DOHH2 (cell line): ENCODE results near the gene HSPBP1.

Source experiments
- H3F3A ChIP-seq: fragments of 200-600 bp; sonication (generic), shearing (Covaris generic); 2 replicates; pipeline ENCODE4 v1.6.0; 2016; ENCODE audit warnings: antibody characterized with exemption, mild to moderate bottlenecking; ENCODE audit not compliant: control insufficient read depth, insufficient read depth
- H3K27ac ChIP-seq: fragments of 200-600 bp; sonication (generic); 2 replicates; pipeline ENCODE4 v1.5.1; 2014; ENCODE audit warnings: low read depth, mild to moderate bottlenecking, low read length, moderate library complexity
- H3K27me3 ChIP-seq: fragments of 200-600 bp; sonication (generic); 2 replicates; pipeline ENCODE4 v1.6.1; 2014; ENCODE audit warnings: mild to moderate bottlenecking, low read length, mixed read lengths; ENCODE audit not compliant: control insufficient read depth
- H3K36me3 ChIP-seq: fragments of 200-600 bp; sonication (generic); 2 replicates; pipeline ENCODE4 v1.6.1; 2014; ENCODE audit warnings: mild to moderate bottlenecking, low read length, moderate library complexity, mixed read lengths; ENCODE audit not compliant: control insufficient read depth
- H3K4me1 ChIP-seq: fragments of 200-600 bp; sonication (generic); 2 replicates; pipeline ENCODE4 v1.6.1; 2014; ENCODE audit warnings: mild to moderate bottlenecking, low read length, mixed read lengths; ENCODE audit not compliant: control insufficient read depth
- H3K4me2 ChIP-seq: fragments of 200-600 bp; sonication (generic); 2 replicates; pipeline ENCODE4 v1.6.0; 2014; ENCODE audit warnings: mild to moderate bottlenecking, low read length, moderate library complexity
- H3K4me3 ChIP-seq: fragments of 200-600 bp; sonication (generic); 2 replicates; pipeline ENCODE4 v1.5.1; 2014; ENCODE audit warnings: mild to moderate bottlenecking, low read length, mixed read lengths
- H3K79me2 ChIP-seq: fragments of 200-600 bp; sonication (generic); 2 replicates; pipeline ENCODE4 v1.6.1; 2014; ENCODE audit warnings: mild to moderate bottlenecking, low read length, mixed read lengths; ENCODE audit not compliant: control insufficient read depth
- H3K9me2 ChIP-seq: fragments of 200-600 bp; sonication (generic); replicated peaks from 2 replicates; pipeline ENCODE4 v1.6.1; 2014; ENCODE audit warnings: mild to moderate bottlenecking, low read length, mixed read lengths; ENCODE audit not compliant: control insufficient read depth
- H3K9me3 ChIP-seq: fragments of 200-600 bp; sonication (generic); 2 replicates; pipeline ENCODE4 v1.6.1; 2014; ENCODE audit warnings: antibody characterized with exemption, low read length, mixed read lengths; ENCODE audit not compliant: control insufficient read depth, insufficient read depth
- H4K20me1 ChIP-seq: fragments of 200-600 bp; sonication (generic); 2 replicates; pipeline ENCODE4 v1.6.0; 2014; ENCODE audit warnings: low read depth, mild to moderate bottlenecking, antibody characterized with exemption, low read length, moderate library complexity; ENCODE audit not compliant: control insufficient read depth, insufficient read depth
- EZH2phosphoT487 ChIP-seq: fragments of 200-600 bp; sonication (generic); IDR thresholded peaks from 2 replicates; pipeline ENCODE4 v1.6.1; 2017; ENCODE audit warnings: borderline replicate concordance, mild to moderate bottlenecking, antibody characterized with exemption, low read length, moderate library complexity, mixed read lengths
- TF ChIP-seq, protein P1 (sequence below): fragments of 200-600 bp; sonication (generic); IDR thresholded peaks from one replicate; pipeline ENCODE4 v1.5.1; 2014; ENCODE audit warnings: antibody characterized with exemption, mild to moderate bottlenecking, low read depth, low read length; ENCODE audit not compliant: poor library complexity, severe bottlenecking

HSPBP1 gene

DNA sequence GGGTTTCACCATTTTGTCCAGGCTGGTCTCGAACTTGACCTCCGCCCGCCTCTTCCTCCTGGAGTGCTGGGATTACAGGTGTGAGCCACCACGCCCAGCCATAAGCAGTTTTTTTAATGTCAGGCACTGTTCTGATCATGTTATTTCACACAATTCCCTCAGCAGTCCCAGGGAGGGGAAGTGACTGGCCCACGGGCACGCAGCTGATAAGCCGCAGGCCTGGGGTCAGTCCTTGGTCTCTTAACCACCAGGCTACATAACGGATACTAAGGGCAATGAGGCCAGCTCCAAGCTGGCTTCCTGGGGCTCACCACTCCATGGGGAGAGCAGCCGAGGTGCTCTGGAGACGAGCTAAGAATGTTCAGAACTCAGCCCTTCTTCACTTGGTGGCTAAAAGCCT, 17.4 kb upstream of the HSPBP1 start:
- Histone ChIP-seq H3K4me2 (no peak overlapping the region), H3K9me3 (no peaks in the 10 kb centered on the region), H3K36me3 (no peaks in the 10 kb centered on the region), H3K27ac (no peak overlapping the region), H3F3A (no peaks in the 10 kb centered on the region), H3K27me3 (peaks cover 17% of the 10 kb centered on the region), H3K79me2 (no peaks in the 10 kb centered on the region), H3K4me1 (peaks cover 23% of the 10 kb centered on the region), H4K20me1 (no peaks in the 10 kb centered on the region), H3K4me3 (no peak overlapping the region), H3K9me2 (no peaks in the 10 kb centered on the region)
- TF ChIP-seq, protein P1, sequence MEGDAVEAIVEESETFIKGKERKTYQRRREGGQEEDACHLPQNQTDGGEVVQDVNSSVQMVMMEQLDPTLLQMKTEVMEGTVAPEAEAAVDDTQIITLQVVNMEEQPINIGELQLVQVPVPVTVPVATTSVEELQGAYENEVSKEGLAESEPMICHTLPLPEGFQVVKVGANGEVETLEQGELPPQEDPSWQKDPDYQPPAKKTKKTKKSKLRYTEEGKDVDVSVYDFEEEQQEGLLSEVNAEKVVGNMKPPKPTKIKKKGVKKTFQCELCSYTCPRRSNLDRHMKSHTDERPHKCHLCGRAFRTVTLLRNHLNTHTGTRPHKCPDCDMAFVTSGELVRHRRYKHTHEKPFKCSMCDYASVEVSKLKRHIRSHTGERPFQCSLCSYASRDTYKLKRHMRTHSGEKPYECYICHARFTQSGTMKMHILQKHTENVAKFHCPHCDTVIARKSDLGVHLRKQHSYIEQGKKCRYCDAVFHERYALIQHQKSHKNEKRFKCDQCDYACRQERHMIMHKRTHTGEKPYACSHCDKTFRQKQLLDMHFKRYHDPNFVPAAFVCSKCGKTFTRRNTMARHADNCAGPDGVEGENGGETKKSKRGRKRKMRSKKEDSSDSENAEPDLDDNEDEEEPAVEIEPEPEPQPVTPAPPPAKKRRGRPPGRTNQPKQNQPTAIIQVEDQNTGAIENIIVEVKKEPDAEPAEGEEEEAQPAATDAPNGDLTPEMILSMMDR: no peak
- no peak for TF ChIP-seq EZH2phosphoT487

DNA sequence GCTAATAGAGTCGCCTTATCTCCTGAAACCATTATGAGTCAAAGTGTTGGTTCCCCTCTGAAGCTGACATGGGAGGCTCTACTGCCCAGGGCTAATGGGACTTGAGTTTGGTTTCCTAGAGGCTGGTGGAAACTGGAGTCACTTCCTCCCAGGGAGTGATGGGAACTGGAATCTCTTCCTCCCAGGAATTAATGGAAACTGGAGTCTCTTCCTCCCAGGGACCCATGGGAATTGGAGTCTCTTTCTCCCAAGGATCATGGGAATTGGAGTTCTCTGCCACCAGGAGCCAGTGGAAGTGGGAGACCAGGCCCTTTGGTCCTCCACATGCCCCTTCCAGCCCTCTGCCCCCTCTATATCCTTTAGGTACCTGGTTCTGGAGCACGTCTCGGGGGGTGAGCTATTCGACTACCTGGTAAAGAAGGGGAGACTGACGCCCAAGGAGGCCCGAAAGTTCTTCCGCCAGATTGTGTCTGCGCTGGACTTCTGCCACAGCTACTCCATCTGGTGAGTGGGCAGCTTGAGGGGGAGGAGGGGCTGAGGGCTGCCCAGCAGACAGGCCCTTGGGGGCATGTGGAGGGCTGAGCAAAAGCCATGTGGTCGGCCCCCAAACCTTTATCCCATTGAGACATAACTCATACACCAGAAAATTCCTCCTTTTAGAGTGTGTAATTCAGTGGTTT, 9.3 kb upstream of the HSPBP1 start:
- peaks cover 4% of the 10 kb centered on the region; the same call in 1 of the 2 replicates for H3K4me1 ChIP-seq
- peaks cover 3% of the 10 kb centered on the region; the same call in 1 of the 2 replicates for H3F3A ChIP-seq
- TF ChIP-seq, protein P1: no peak
- no peak for TF ChIP-seq EZH2phosphoT487
- H3K9me3 ChIP-seq: no peaks in the 10 kb centered on the region
- no peaks in the 10 kb centered on the region for H3K27me3 ChIP-seq
- no peaks in the 10 kb centered on the region for H4K20me1 ChIP-seq
- no peaks in the 10 kb centered on the region for H3K9me2 ChIP-seq
- no peaks in the 10 kb centered on the region for H3K79me2 ChIP-seq
- H3K4me2 ChIP-seq: no peak overlapping the region
- H3K36me3 ChIP-seq: no peaks in the 10 kb centered on the region
- H3K27ac ChIP-seq: no peak overlapping the region
- H3K4me3 ChIP-seq: no peak overlapping the region

DNA sequence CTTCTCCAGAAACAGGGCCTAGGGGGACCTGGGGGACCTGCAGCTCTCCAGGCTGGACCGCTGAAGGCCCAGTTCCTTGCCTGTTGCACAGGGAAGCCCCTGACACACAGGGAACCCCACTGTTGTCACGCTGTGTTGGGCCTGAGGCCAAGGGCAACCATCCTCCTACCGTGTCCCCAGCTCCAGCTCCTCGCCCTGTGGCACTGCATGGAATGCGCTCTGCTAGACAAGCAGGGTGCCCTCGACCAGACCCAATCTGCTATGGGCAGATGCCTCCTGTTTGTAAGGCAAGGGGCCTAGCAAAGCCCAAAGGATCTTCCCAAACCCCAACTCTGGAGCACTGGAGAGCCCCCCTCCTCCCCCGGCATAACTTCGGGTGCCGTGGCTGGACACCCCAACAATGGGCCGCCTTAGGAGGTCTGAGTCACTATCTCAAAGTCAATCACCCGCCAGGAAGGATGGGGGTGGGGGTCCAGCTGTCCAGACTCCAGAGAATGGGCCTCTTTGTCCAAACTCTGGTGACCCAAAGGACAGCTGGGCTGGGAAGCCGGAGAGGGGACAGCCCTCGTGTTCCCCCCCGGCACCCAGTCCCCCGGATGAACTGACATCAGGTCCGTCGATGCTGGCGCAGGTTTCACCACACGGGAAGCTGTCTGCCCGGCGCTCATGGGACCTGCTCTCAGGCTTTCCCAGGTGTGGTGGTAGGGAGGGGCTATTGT, 7.6 kb upstream of the HSPBP1 start:
- H3K27me3 ChIP-seq: peaks cover 3% of the 10 kb centered on the region; the same call in 1 of the 2 replicates
- H3K4me3 ChIP-seq: no peak overlapping the region
- no peaks in the 10 kb centered on the region for H3K36me3 ChIP-seq
- H3K79me2 ChIP-seq: no peaks in the 10 kb centered on the region
- H3K9me2 ChIP-seq: no peaks in the 10 kb centered on the region
- no peaks in the 10 kb centered on the region for H3K9me3 ChIP-seq
- TF ChIP-seq, protein P1: no peak
- no peak for TF ChIP-seq EZH2phosphoT487
- H3K4me2 ChIP-seq: no peak overlapping the region
- H3F3A ChIP-seq: peaks cover 3% of the 10 kb centered on the region; the same call in 1 of the 2 replicates
- H3K4me1 ChIP-seq: peaks cover 10% of the 10 kb centered on the region
- no peaks in the 10 kb centered on the region for H4K20me1 ChIP-seq
- no peak overlapping the region for H3K27ac ChIP-seq
